Activated CD8-positive, alpha-beta memory T cell treated with anti-CD3 and anti-CD28 coated beads, Interleukin-2, amount 50 U/mL, for 4 hours (primary cell): ENCODE measurements around the gene FYB1.
A peak's percentile ranks its signal among the peaks of the same experiment; 100 is the strongest.

ENCODE experiments used
- DNase-seq: peaks from one replicate; pipeline ENCODE4 v3.0.0-alpha.2; 2020

FYB1 gene

GRCh38 chr5:39076757-39077728, 142.3 kb downstream of the FYB1 start:
- no peak for DNase-seq

GRCh38 chr5:39076101-39076756, 143.1 kb downstream of the FYB1 start:
- no peak for DNase-seq

GRCh38 chr5:39074017-39074814, 145.1 kb downstream of the FYB1 start, which contains the start of gene RICTOR:
Gene RICTOR, minus strand, starts transcription at chr5:39074399. Its CDS starts 22 bp downstream, at chr5:39074377.
- DNase-seq, result peak; percentile 92

GRCh38 chr5:39073767-39074016, 145.7 kb downstream of the FYB1 start:
- DNase-seq, result peak; percentile 31

GRCh38 chr5:39072925-39073766, 146.2 kb downstream of the FYB1 start:
- DNase-seq, result no peak

GRCh38 chr5:39068099-39068498, 151.3 kb downstream of the FYB1 start:
- no peak for DNase-seq

- no peak for DNase-seq
Observed at GRCh38 chr5:39064450-39064849, 154.9 kb downstream of the FYB1 start.

- DNase-seq, result no peak
Observed at GRCh38 chr5:39063037-39063436, 156.3 kb downstream of the FYB1 start.

GRCh38 chr5:39062530-39062929, 156.8 kb downstream of the FYB1 start:
- DNase-seq, result no peak

GRCh38 chr5:39062104-39062503, 157.3 kb downstream of the FYB1 start:
- no peak for DNase-seq

- no peak for DNase-seq
Observed at GRCh38 chr5:39059064-39059463, 160.3 kb downstream of the FYB1 start.

GRCh38 chr5:39058178-39058921, 161.0 kb downstream of the FYB1 start:
- no peak for DNase-seq

- DNase-seq, result no peak
Observed at GRCh38 chr5:39057734-39058133, 161.6 kb downstream of the FYB1 start.

- no peak for DNase-seq
Observed at GRCh38 chr5:39055768-39056398, 163.5 kb downstream of the FYB1 start.
